Stimulated activated CD4-positive, alpha-beta T cell treated with anti-CD3 and anti-CD28 coated beads, Interleukin-1b, Interleukin-23, amount 100 ng/mL, for 1 hour (primary cell): ENCODE results near the gene SMARCA4.

Experiments used
- DNase-seq, 2 donors: peaks; one replicate each; pipeline ENCODE4 v3.0.0-alpha.2; 2020; ENCODE audit warnings: low read depth in 2 of 2

Gene SMARCA4

GRCh38 chr19:11010041-11010440, 49.2 kb downstream of the SMARCA4 start:
- DNase-seq: no peak

- DNase-seq: no peak
Observed at GRCh38 chr19:11012507-11012906, 51.7 kb downstream of the SMARCA4 start.

- DNase-seq: no peak
Observed at GRCh38 chr19:11013771-11014170, 52.9 kb downstream of the SMARCA4 start.

- no peak for DNase-seq
Observed at GRCh38 chr19:11014403-11014911, 53.6 kb downstream of the SMARCA4 start.

- no peak for DNase-seq
Observed at GRCh38 chr19:11016631-11017030, 55.8 kb downstream of the SMARCA4 start.

GRCh38 chr19:11017275-11018035, 56.6 kb downstream of the SMARCA4 start:
- no peak for DNase-seq

GRCh38 chr19:11018179-11018578, 57.3 kb downstream of the SMARCA4 start:
- no peak for DNase-seq

- no peak for DNase-seq
Observed at GRCh38 chr19:11018763-11019162, 57.9 kb downstream of the SMARCA4 start.

GRCh38 chr19:11019262-11019661, 58.4 kb downstream of the SMARCA4 start:
- DNase-seq: no peak

GRCh38 chr19:11019824-11020223, 59.0 kb downstream of the SMARCA4 start:
- no peak for DNase-seq

- DNase-seq: no peak
Observed at GRCh38 chr19:11020423-11020822, 59.6 kb downstream of the SMARCA4 start.

- no peak for DNase-seq
Observed at GRCh38 chr19:11020982-11021759, 60.3 kb downstream of the SMARCA4 start.

- no peak for DNase-seq
Observed at GRCh38 chr19:11021760-11022144, 60.9 kb downstream of the SMARCA4 start.

GRCh38 chr19:11023016-11023415, 62.2 kb downstream of the SMARCA4 start:
- no peak for DNase-seq

- no peak for DNase-seq
Observed at GRCh38 chr19:11023710-11024109, 62.9 kb downstream of the SMARCA4 start.

GRCh38 chr19:11024259-11024658, 63.4 kb downstream of the SMARCA4 start:
- no peak for DNase-seq

GRCh38 chr19:11025006-11025405, 64.2 kb downstream of the SMARCA4 start:
- DNase-seq: no peak

GRCh38 chr19:11025445-11025844, 64.6 kb downstream of the SMARCA4 start:
- DNase-seq: no peak

- DNase-seq: no peak
Observed at GRCh38 chr19:11025997-11026396, 65.2 kb downstream of the SMARCA4 start.

GRCh38 chr19:11027381-11027780, 66.6 kb downstream of the SMARCA4 start:
- no peak for DNase-seq

GRCh38 chr19:11028146-11028545, 67.3 kb downstream of the SMARCA4 start:
- DNase-seq: no peak

- no peak for DNase-seq
Observed at GRCh38 chr19:11031421-11032070, 70.7 kb downstream of the SMARCA4 start.
